HG03571 (cell line): ENCODE results near the gene PLCH1.

Source experiments
- ATAC-seq: cut with Tn5 transposase; IDR thresholded peaks from one replicate; pipeline ENCODE4 v1.9.1; 2021; ENCODE audit not compliant: unreplicated experiment

PLCH1 gene

GRCh38 chr3:155360281-155360680 is 384.6 kb downstream of the PLCH1 start:
- ATAC-seq = no peak

- no peak for ATAC-seq
Observed at GRCh38 chr3:155356594-155357370, 388.1 kb downstream of the PLCH1 start.

GRCh38 chr3:155354658-155355057 is 390.2 kb downstream of the PLCH1 start:
- no peak for ATAC-seq

- ATAC-seq = no peak
Observed at GRCh38 chr3:155352900-155353490, 391.9 kb downstream of the PLCH1 start.

- no peak for ATAC-seq
Observed at GRCh38 chr3:155350571-155350970, 394.3 kb downstream of the PLCH1 start.

- ATAC-seq = no peak
Observed at GRCh38 chr3:155347901-155348300, 397.0 kb downstream of the PLCH1 start.

- ATAC-seq = no peak
Observed at GRCh38 chr3:155342344-155342743, 402.5 kb downstream of the PLCH1 start.

GRCh38 chr3:155339052-155339451 is 405.8 kb downstream of the PLCH1 start:
- no peak for ATAC-seq

GRCh38 chr3:155335724-155336354 is 409.0 kb downstream of the PLCH1 start:
- ATAC-seq = no peak

GRCh38 chr3:155334914-155335723 is 409.8 kb downstream of the PLCH1 start:
- peak; percentile 93 for ATAC-seq

GRCh38 chr3:155334215-155334913 is 410.5 kb downstream of the PLCH1 start:
- ATAC-seq = no peak

- no peak for ATAC-seq
Observed at GRCh38 chr3:155332716-155333115, 412.2 kb downstream of the PLCH1 start.

- ATAC-seq = no peak
Observed at GRCh38 chr3:155331078-155331477, 413.8 kb downstream of the PLCH1 start.

GRCh38 chr3:155330370-155330769 is 414.5 kb downstream of the PLCH1 start:
- ATAC-seq = no peak

- no peak for ATAC-seq
Observed at GRCh38 chr3:155329513-155330048, 415.3 kb downstream of the PLCH1 start.

GRCh38 chr3:155327871-155328270 is 417.0 kb downstream of the PLCH1 start:
- no peak for ATAC-seq

- ATAC-seq = no peak
Observed at GRCh38 chr3:155327430-155327829, 417.4 kb downstream of the PLCH1 start.

- no peak for ATAC-seq
Observed at GRCh38 chr3:155326901-155327300, 418.0 kb downstream of the PLCH1 start.

- ATAC-seq = no peak
Observed at GRCh38 chr3:155326244-155326643, 418.6 kb downstream of the PLCH1 start.
